AG10803 (cell line): ENCODE measurements around the gene GLRA3.

ENCODE experiments used
- DNase-seq: peaks from one replicate; pipeline ENCODE4 v3.0.0; 2010; ENCODE audit warnings: low read depth
- H3K4me3 ChIP-seq: 2 replicates; pipeline ENCODE4 v1.5.1; 2011; ENCODE audit warnings: mild to moderate bottlenecking, low read length, control low read depth
- TF ChIP-seq, protein P1 (sequence below): conservative IDR thresholded peaks from 2 replicates; pipeline ENCODE4 v1.5.1; 2011; ENCODE audit warnings: mild to moderate bottlenecking, low read length, control low read depth, inconsistent platforms

Gene GLRA3

DNA sequence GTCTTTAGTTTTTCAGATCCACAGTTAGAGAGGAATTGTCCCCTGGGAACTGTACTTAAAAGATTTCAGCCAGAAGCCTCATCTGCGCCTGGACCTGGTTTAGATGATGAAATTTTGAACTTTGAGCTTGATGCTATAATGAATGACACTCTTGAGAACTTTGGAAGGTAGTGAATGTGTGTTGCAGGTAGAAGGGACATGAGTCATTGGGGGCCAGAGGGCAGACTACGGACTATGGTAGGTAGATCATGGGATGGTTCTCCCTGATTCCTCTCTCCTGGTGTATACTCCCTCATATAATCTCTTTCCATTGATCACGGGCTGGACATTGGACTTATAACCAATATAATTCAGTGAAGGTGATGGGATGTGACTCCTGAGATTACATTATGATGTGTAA lies 38.9 kb upstream of the GLRA3 start:
- H3K4me3 ChIP-seq: no peak overlapping the region
- no peak for DNase-seq
- TF ChIP-seq, protein P1, sequence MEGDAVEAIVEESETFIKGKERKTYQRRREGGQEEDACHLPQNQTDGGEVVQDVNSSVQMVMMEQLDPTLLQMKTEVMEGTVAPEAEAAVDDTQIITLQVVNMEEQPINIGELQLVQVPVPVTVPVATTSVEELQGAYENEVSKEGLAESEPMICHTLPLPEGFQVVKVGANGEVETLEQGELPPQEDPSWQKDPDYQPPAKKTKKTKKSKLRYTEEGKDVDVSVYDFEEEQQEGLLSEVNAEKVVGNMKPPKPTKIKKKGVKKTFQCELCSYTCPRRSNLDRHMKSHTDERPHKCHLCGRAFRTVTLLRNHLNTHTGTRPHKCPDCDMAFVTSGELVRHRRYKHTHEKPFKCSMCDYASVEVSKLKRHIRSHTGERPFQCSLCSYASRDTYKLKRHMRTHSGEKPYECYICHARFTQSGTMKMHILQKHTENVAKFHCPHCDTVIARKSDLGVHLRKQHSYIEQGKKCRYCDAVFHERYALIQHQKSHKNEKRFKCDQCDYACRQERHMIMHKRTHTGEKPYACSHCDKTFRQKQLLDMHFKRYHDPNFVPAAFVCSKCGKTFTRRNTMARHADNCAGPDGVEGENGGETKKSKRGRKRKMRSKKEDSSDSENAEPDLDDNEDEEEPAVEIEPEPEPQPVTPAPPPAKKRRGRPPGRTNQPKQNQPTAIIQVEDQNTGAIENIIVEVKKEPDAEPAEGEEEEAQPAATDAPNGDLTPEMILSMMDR: no peak

DNA sequence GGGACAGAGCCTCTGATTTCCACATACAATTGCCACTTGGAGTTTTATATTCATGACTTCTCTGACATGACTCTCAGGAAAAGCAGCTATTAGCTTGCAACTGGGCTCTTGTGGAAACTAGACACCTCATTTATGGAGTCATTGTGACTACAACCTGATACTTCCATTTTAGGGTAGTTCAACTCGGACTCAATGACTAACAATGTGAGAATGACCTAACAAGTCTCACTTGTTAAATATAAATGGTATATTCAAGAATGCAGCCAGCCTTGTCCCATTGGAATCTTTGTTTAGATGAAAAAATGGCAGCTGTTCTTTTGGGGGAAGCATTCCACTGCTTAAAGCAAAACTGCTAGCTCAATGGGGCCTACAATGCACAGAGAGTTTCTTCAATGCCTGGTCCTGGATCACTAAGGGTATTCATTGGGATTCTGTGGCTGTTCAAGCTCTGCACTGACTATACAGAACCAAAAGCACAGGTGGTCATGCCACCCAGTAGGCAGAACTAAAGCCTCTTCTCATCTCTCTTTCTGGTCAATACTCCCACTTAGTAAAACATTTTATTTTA lies 36.5 kb upstream of the GLRA3 start:
- TF ChIP-seq, protein P1: no peak
- DNase-seq: no peak
- no peak overlapping the region for H3K4me3 ChIP-seq

DNA sequence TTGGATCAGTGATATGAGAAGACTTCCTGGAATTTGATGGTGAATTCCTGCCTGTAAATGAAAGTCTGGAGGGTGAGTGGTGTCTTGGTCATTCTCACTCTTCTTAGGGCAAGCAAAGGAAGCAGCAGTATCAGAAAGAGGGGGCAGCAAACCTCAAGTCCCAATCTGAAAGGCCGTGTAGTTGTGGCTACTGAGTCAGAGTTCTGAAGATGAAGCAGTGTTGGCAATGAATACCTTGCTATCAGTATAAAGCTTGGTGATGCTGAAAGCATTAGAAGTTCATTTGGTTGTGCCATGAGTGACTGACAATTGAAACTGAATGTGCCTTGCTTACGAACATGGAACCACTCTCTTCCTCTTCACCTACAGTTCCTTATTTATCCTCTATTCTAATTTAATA lies 35.0 kb upstream of the GLRA3 start:
- no peak for DNase-seq
- TF ChIP-seq, protein P1: no peak
- no peak overlapping the region for H3K4me3 ChIP-seq

DNA sequence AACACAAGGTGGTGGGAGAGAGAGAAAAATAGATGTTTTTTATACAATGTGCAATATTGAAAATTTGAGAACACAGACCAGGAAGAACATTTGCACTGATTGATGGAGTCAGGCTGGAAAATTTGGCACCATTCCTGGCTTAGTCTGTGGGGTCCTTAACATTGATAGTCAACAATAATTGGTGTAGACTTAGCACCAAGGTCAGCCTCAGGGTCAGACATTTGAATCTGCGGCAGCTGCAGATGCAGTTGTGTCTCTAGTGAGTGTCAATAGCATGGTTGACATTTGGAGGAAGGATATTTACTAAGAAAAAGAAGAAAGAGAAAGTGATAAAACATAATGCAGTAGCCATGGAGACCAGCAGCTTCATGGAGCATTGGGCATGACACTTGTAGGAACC lies 31.5 kb upstream of the GLRA3 start:
- no peak for DNase-seq
- H3K4me3 ChIP-seq: no peak overlapping the region
- TF ChIP-seq, protein P1: no peak

DNA sequence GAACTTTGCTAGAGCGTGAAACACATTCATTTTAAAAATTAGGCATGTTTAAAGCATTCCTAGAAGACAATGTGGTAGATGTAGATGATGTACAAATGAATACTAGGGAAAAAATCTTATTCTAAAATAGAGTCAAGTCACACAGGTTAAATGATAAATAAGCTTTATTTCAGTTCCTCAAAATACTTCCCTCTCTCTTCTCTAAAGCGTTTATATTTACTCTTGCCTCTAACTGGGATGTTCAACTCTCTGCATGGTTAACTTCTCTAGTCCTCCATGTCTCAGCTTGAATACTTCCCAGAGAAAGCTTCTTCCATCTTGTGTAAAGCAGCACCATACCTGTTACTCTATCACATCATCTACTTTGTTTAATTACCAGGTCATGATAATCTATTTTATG lies 30.9 kb upstream of the GLRA3 start:
- TF ChIP-seq, protein P1: no peak
- H3K4me3 ChIP-seq: no peak overlapping the region
- DNase-seq: no peak

DNA sequence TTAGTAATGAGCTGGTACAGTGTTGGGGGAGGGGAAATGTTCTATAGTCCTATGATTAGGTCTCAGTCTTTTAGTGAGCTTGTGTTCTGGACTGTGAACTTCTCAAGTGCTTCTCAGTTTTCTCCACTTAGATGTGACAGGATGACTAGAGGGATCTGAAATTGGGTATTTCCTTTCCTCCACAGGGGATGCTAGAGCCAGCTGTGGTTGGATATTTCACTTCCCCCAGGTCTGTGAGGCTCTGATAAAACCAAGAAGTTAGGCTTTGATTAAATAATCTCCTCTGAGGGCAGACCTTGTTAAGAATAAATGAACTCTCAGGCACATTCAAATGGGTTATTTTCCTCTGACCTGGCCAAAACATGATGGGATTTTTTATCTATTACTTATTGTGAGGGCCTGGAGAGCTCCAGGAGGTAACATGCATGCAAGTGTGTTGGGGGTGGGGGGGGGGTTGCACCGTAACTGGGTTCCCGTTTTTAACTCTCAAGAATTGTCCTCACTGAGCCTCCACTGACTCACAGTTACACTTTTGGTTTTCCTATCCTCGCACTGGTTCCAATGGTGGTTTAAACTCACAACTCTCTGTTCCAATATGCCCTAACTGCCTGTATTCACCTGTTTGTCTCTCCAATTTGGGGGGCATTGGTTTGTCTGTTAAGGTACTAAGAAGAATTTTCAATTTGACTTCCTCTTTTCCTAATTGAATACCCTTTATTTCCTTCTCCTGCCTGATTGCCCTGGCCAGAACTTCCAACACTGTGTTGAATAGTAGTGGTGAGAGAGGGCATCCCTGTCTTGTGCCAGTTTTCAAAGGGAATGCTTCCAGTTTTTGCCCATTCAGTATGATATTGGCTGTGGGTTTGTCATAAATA lies 28.1 kb upstream of the GLRA3 start:
- no peak for DNase-seq

More for the DNA sequence above, 28.1 kb upstream of the GLRA3 start:
- no peak overlapping the region for H3K4me3 ChIP-seq
- TF ChIP-seq, protein P1: no peak
